AG09319 (cell line): ENCODE measurements around the gene HELZ2.
A peak's percentile ranks its signal among the peaks of the same experiment; 100 is the strongest.
"Not testable (repeated sequence)": the region's sequence is repeated elsewhere in the genome, so short reads cannot be mapped to it uniquely, and the experiment has no call there.

Experiments
- DNase-seq: peaks from one replicate; pipeline ENCODE4 v3.0.0-alpha.2; 2010; ENCODE audit warnings: low read depth; ENCODE audit errors: extremely low read depth
- TF ChIP-seq, protein P1 (sequence below): IDR thresholded peaks from 2 replicates; pipeline ENCODE4 v1.5.1; 2011; ENCODE audit warnings: low read depth, mild to moderate bottlenecking, inconsistent platforms, low read length, moderate library complexity

Gene HELZ2

DNA sequence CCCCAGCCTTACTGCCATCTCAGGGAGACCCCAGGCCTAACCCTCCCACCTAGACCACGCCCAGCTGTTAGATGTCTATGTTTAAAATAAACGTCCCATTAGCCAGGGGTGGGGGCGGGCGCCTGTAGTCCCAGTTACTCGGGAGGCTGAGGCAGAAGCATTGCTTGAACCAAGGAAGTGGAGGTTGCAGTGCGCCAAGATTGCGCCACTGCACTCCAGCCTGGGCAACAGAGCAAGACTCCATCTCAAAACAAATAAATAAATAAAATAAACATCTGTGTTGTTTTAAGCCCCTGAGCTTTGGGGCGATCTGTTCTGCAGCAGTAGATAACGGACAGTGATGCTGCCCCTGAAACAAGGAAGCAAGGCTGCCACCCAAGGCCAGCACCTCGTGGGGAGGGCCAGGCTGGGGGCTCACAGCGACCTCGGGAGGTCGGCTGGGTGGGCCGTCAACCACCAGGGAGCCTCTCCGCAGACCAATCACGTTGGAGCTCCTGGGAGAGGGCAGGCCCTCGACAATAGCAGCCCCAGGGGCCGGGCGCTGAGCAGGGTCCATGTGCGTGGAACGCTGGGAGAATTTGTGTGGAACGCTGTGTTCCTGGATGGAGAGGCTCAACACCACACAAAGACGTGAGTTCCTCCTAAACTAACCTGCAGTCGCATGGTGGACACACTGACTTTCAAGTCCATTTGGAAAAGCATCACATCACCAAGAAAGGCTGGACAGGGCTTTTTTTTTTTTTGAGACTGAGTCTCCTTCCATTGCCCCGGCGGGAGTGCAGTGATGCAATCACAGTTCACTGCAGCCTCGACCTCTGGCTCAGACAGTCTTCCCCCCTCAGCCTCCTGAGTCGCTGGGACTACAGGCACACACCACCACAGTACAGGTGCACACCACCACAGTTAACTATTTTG is 1.0 kb upstream of the HELZ2 start:
- TF ChIP-seq, protein P1, sequence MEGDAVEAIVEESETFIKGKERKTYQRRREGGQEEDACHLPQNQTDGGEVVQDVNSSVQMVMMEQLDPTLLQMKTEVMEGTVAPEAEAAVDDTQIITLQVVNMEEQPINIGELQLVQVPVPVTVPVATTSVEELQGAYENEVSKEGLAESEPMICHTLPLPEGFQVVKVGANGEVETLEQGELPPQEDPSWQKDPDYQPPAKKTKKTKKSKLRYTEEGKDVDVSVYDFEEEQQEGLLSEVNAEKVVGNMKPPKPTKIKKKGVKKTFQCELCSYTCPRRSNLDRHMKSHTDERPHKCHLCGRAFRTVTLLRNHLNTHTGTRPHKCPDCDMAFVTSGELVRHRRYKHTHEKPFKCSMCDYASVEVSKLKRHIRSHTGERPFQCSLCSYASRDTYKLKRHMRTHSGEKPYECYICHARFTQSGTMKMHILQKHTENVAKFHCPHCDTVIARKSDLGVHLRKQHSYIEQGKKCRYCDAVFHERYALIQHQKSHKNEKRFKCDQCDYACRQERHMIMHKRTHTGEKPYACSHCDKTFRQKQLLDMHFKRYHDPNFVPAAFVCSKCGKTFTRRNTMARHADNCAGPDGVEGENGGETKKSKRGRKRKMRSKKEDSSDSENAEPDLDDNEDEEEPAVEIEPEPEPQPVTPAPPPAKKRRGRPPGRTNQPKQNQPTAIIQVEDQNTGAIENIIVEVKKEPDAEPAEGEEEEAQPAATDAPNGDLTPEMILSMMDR, result no peak
- no peak for DNase-seq

DNA sequence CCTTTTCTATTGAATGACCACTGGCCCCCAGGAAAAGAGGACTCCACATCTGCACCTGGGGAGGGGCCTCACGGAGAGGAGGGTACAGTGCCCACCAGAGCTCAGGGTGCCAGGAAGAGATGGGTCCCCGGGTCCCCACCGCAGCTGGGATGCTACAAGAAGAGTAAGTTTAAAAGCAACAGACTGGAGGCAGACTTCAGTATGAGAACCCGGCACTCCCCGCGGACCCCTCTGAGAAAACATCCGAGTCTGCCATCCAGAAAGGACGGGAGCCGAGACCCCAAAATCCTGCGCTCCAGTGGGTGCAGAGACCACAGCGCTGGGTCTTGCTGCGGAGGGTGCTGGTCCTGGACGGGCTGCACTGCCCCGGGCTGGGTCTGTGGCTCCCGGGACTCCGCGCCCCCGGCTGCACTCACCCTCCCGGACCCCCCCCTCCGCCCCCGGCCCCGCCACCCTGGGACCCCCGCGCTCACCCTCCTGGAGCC is 350 bp downstream of the HELZ2 start:
- TF ChIP-seq, protein P1, result no peak
- no peak for DNase-seq

DNA sequence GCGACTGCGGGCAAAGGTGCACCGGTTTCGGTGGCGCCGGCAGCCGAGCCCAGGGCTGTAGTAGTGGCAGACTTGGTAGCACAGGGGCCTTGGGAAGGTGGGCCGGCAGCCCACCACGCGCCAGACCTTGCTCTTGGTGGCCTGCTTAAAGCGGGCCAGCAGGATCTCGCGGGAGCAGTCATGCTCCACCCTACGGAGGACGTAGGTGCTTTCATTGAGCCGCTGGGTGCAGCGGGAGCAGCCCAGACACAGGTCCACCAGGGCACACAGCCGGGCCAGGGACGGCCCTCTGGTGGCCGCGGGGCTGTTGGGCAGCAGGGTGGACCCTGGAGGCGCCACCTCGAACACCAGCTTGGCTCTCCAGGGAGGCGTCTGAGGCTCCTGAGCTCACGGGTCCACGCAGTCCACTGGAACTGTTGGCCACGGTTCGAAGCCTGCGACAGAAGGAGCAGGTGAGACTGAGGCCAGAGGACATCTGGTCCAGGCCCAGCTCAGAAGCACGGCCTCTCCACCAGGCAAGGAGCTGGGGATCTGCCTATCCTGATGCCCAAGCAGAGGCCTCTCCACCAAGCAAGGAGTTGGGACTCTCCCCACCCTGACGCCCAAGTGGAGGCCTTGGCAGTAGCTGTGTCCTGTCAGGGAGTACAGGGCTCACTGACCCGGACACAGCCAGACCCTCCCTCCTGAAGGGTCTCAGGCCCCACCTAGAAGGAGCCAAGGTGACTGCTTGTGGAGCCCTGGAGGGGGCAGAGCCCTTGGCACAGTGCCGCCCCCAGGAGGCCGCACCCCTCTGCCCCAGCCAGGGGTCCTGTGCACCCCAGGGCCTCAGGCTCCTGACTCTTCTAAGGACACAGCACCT is 1.0 kb downstream of the HELZ2 start:
- TF ChIP-seq, protein P1, result peak; percentile 7
- no peak for DNase-seq

DNA sequence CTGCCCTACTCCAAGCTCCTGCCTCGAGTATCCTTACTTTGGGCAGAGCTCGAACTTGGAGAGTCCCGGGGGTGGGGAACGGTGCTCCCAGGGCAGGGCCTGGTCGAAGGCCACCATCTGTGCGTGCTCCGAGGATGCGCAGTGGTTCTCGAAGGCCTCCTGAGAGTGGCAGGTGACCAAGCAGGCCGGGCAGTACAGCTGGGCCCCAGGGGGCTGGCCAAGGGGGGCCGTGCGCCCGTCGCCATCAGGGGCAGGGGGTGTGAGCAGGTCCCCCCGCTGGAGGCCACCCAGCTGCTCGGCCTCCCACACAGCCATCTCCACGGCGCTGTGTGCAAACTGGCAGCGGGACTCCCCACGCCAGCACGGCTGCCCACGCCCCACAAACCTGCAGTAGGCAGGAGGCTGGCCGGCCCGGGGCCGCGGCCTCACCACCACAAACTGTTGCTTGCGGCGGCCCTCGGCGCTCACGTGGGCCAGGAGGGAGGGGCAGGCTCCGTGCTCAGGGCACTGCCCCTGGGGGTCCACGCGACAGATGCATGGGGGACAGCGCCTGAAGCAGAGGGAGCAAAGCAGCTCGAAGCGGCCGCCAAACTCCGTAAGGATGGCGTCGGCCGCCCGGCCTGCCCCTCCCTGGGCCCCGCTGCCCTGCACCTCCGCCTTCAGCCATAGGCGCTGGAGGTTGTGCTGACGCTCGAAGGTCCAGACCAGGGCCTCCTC is 1.8 kb downstream of the HELZ2 start:
- TF ChIP-seq, protein P1, result no peak
- DNase-seq, result no peak

DNA sequence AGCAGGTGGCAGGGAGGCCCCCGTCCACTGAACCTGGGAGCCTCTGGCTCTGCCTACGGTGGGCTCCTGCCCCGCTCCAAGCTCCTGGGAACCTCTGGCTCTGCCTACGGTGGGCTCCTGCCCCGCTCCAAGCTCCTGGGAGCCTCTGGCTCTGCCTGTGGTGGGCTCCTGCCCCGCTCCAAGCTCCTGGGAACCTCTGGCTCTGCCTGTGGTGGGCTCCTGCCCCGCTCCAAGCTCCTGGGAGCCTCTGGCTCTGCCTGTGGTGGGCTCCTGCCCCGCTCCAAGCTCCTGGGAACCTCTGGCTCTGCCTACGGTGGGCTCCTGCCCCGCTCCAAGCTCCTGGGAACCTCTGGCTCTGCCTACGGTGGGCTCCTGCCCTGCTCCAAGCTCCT is 3.0 kb downstream of the HELZ2 start:
- DNase-seq, result not testable (repeated sequence)

DNA sequence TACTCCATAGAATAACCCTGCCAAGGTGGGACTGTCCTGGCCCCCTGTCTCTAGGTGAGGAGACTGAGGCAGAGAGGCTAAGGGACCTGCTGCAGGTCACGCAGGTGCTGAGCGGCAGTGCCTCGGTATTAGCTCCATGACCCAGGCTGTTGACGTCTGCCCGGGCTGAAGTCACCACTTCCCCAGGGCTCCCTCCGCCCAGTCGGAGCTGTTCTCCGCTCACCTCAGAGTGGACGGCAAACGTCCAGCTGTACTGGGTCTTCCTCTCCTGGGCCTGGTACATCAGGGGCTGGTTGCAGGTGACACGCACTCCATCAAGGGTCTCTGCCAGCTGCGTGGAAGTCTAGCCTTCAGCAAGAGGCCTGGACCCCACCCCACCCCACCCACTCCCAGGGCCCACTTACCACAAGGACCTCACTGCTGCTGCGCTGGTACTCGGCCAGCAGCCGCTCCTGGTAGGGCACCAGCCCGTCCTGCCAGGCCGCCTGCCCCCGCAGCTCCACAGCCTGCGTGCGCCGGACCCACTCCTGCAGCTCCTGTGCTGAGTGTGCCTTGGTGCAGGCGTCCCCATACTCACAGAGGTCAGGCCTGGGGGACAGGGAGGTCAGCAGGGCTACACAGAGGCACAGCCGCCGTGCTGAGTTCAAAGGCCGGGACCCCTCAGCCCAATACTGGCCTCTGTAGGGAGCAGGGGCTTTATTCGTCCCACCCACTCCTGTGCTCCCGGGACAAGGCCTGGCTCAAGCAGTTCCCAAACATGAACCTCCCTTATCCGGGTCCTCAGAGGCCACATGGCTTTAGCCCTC is 3.6 kb downstream of the HELZ2 start:
- TF ChIP-seq, protein P1, result no peak

More for the DNA sequence above, 3.6 kb downstream of the HELZ2 start:
- no peak for DNase-seq
